WTC11 (cell line): ENCODE data around the gene CD320. TPM values are rescaled to one million over a fixed set of nuclear protein-coding genes. Genes with fewer than 3 reads are reported as not detected.

Source experiments
- ATF6 ChIP-seq: sonication (generic); formaldehyde crosslinking; IDR thresholded peaks from 2 replicates; pipeline ENCODE4 v1.8.1; 2023; ENCODE audit warnings: mild to moderate bottlenecking, missing genetic modification reagents
- CREB1 ChIP-seq: sonication (generic); formaldehyde crosslinking; IDR thresholded peaks from 2 replicates; pipeline ENCODE4 v1.8.0; 2023; ENCODE audit warnings: mild to moderate bottlenecking, missing genetic modification reagents
- ERG ChIP-seq: fragments of 250-450 bp; sonication (Bioruptor Pico); IDR thresholded peaks from 2 replicates; pipeline ENCODE4 v1.8.0; 2021; ENCODE audit warnings: mild to moderate bottlenecking
- ESRRA ChIP-seq: sonication (generic); formaldehyde crosslinking; IDR thresholded peaks from 2 replicates; pipeline ENCODE4 v1.8.1; 2022; ENCODE audit warnings: mild to moderate bottlenecking, missing genetic modification reagents, borderline replicate concordance
- FOXK1 ChIP-seq: sonication (generic); formaldehyde crosslinking; IDR thresholded peaks from 2 replicates; pipeline ENCODE4 v1.8.0; 2022; ENCODE audit warnings: mild to moderate bottlenecking, moderate library complexity, missing genetic modification reagents
- FOXP1 ChIP-seq: sonication (generic); formaldehyde crosslinking; IDR thresholded peaks from 2 replicates; pipeline ENCODE4 v1.8.0; 2022; ENCODE audit warnings: missing genetic modification reagents, mild to moderate bottlenecking, moderate library complexity, borderline replicate concordance
- JUN ChIP-seq: sonication (generic); formaldehyde crosslinking; IDR thresholded peaks from 2 replicates; pipeline ENCODE4 v1.8.0; 2023; ENCODE audit warnings: mild to moderate bottlenecking, missing genetic modification reagents
- KAT7 ChIP-seq: sonication (generic); formaldehyde crosslinking; IDR thresholded peaks from 2 replicates; pipeline ENCODE4 v1.8.1; 2023; ENCODE audit warnings: missing genetic modification reagents, mild to moderate bottlenecking, borderline replicate concordance
- NFATC4 ChIP-seq: fragments of 250-450 bp; sonication (Bioruptor Pico); IDR thresholded peaks from 2 replicates; pipeline ENCODE4 v1.9.0; 2021; ENCODE audit warnings: mild to moderate bottlenecking
- NFE2L1 ChIP-seq: sonication (generic); formaldehyde crosslinking; IDR thresholded peaks from 2 replicates; pipeline ENCODE4 v1.8.1; 2023; ENCODE audit warnings: missing genetic modification reagents
- NR3C1 ChIP-seq: sonication (generic); formaldehyde crosslinking; conservative IDR thresholded peaks from 2 replicates; pipeline ENCODE4 v1.8.1; 2023; ENCODE audit warnings: low read depth, mild to moderate bottlenecking, missing genetic modification reagents
- OVOL2 ChIP-seq: fragments of 250-450 bp; sonication (Bioruptor Pico); IDR thresholded peaks from 2 replicates; pipeline ENCODE4 v1.9.0; 2021; ENCODE audit warnings: mild to moderate bottlenecking, borderline replicate concordance
- PRDM15 ChIP-seq: sonication (generic); formaldehyde crosslinking; IDR thresholded peaks from 2 replicates; pipeline ENCODE4 v1.8.0; 2022; ENCODE audit warnings: missing genetic modification reagents
- RELA ChIP-seq: sonication (generic); formaldehyde crosslinking; IDR thresholded peaks from 2 replicates; pipeline ENCODE4 v1.8.1; 2022; ENCODE audit warnings: missing genetic modification reagents, mild to moderate bottlenecking, borderline replicate concordance
- SMAD3 ChIP-seq: sonication (generic); formaldehyde crosslinking; IDR thresholded peaks from 2 replicates; pipeline ENCODE4 v1.8.0; 2022; ENCODE audit warnings: missing genetic modification reagents, mild to moderate bottlenecking, borderline replicate concordance
- SP1 ChIP-seq: sonication (generic); formaldehyde crosslinking; conservative IDR thresholded peaks from 2 replicates; pipeline ENCODE4 v1.8.1; 2022; ENCODE audit warnings: missing genetic modification reagents
- USF1 ChIP-seq: sonication (generic); formaldehyde crosslinking; IDR thresholded peaks from 2 replicates; pipeline ENCODE4 v1.8.0; 2022; ENCODE audit warnings: mild to moderate bottlenecking, missing genetic modification reagents
- ZBTB21 ChIP-seq: sonication (generic); formaldehyde crosslinking; IDR thresholded peaks from 2 replicates; pipeline ENCODE4 v1.8.1; 2023; ENCODE audit warnings: mild to moderate bottlenecking, missing genetic modification reagents, borderline replicate concordance
- ZNF219 ChIP-seq: sonication (generic); formaldehyde crosslinking; IDR thresholded peaks from 2 replicates; pipeline ENCODE4 v1.8.0; 2023; ENCODE audit warnings: missing genetic modification reagents, mild to moderate bottlenecking, borderline replicate concordance
- ZNF232 ChIP-seq: sonication (generic); formaldehyde crosslinking; IDR thresholded peaks from 2 replicates; pipeline ENCODE4 v1.8.0; 2022; ENCODE audit warnings: mild to moderate bottlenecking, missing genetic modification reagents
- ZNF263 ChIP-seq: sonication (generic); formaldehyde crosslinking; IDR thresholded peaks from 2 replicates; pipeline ENCODE4 v1.8.1; 2022; ENCODE audit warnings: low read depth, mild to moderate bottlenecking, moderate library complexity, missing genetic modification reagents
- ZNF281 ChIP-seq: sonication (generic); formaldehyde crosslinking; IDR thresholded peaks from 2 replicates; pipeline ENCODE4 v1.8.0; 2023; ENCODE audit warnings: mild to moderate bottlenecking, missing genetic modification reagents
- ZNF396 ChIP-seq: fragments of 250-450 bp; sonication (Bioruptor Pico); IDR thresholded peaks from 2 replicates; pipeline ENCODE4 v1.8.0; 2021; ENCODE audit warnings: mild to moderate bottlenecking, moderate library complexity, borderline replicate concordance
- ZNF425 ChIP-seq: fragments of 250-450 bp; sonication (Bioruptor Pico); conservative IDR thresholded peaks from 2 replicates; pipeline ENCODE4 v1.9.0; 2021; ENCODE audit warnings: mild to moderate bottlenecking
- total RNA-seq: library from RNA; stranded (reverse); gene quantifications from 3 replicates; pipeline ENCODE4 v1.2.3, GENCODE V29; 2021

The CD320 gene
- total RNA-seq, 1 experiment from 2014 or later: 107 TPM

GRCh38 chr19:8324186-8325050, 16.3 kb upstream of the CD320 start (continued):
- TF ChIP-seq ZNF425 (CRISPR knock-in tag) (peak; percentile 60), NFATC4 (peak; percentile 71), KAT7 (no peak), NFE2L1 (CRISPR knock-in tag) (peak; percentile 33; the same call in 1 of the 2 replicates), SMAD3 (CRISPR knock-in tag) (no peak), NR3C1 (no peak), ZBTB21 (CRISPR knock-in tag) (no peak), CREB1 (CRISPR knock-in tag) (no peak), PRDM15 (CRISPR knock-in tag) (no peak), ATF6 (CRISPR knock-in tag) (no peak), ZNF232 (CRISPR knock-in tag) (no peak), FOXP1 (CRISPR knock-in tag) (no peak; the same call in none of the 2 replicates), USF1 (no peak), ZNF219 (CRISPR knock-in tag) (no peak), JUN (CRISPR knock-in tag) (no peak), ZNF396 (no peak), OVOL2 (CRISPR knock-in tag) (no peak), ESRRA (CRISPR knock-in tag) (no peak), RELA (CRISPR knock-in tag) (no peak), ERG (CRISPR knock-in tag) (peak; percentile 0), FOXK1 (CRISPR knock-in tag) (no peak), SP1 (CRISPR knock-in tag) (peak; percentile 42; the same call in 1 of the 2 replicates), ZNF263 (no peak), ZNF281 (CRISPR knock-in tag) (no peak)
